Endothelial cell of umbilical vein (primary cell): ENCODE data around the gene PTPRE. TPM values are rescaled to one million over a fixed set of nuclear protein-coding genes. Genes with fewer than 3 reads are reported as not detected.

Experiments
- BruUV-seq: library from RNA; stranded (reverse); fragments of 400-500 nt; replicated peaks from 2 replicates; lab custom pipeline; 2021; lab: Mats Ljungman, UMichigan
- CTCF ChIA-PET: fragments of 300-600, 350-600 bp; sonication (Branson Sonifier 250); formaldehyde crosslinking; loops from one replicate; lab custom pipeline; 2021; ENCODE audit warnings: antibody characterized with exemption, inconsistent platforms; lab: Charles Lee
- POLR2A ChIA-PET: fragments of 300-600, 350-600 bp; sonication (Branson Sonifier 250); formaldehyde crosslinking; loops from one replicate; lab custom pipeline; 2021; ENCODE audit warnings: antibody characterized with exemption, inconsistent platforms; lab: Charles Lee
- DNase-seq: peaks from one replicate; pipeline ENCODE4 v3.0.0-alpha.2; 2011; ENCODE audit warnings: low read depth, low spot score
- FAIRE-seq: peaks from 2 replicates; lab custom pipeline; 2011; peaks lifted over from hg19 to GRCh38; lab: Jason Lieb, UNC
- H2AFZ ChIP-seq: 2 replicates; pipeline ENCODE4 v1.6.0; 2012; ENCODE audit warnings: low read depth, low read length, control low read depth, inconsistent platforms
- H3K27ac ChIP-seq: 2 replicates; pipeline ENCODE4 v1.5.1; 2011; ENCODE audit warnings: low read depth, mild to moderate bottlenecking, control low read depth, low read length, moderate library complexity; ENCODE audit not compliant: insufficient read depth
- H3K27me3 ChIP-seq, 2 experiments: 2 replicates each; pipeline versions ENCODE4 v1.6.0 to v1.6.1; 2011; ENCODE audit warnings: low read length in 2 of 2, mixed read lengths in 1 of 2; ENCODE audit not compliant: control insufficient read depth in 2 of 2, insufficient read depth in 2 of 2
- H3K36me3 ChIP-seq, 2 experiments: 2 replicates in 1 of 2; 3 replicates in 1 of 2; pipeline ENCODE4 v1.5.1; 2011; ENCODE audit warnings: low read length in 2 of 2, mild to moderate bottlenecking in 1 of 2, moderate library complexity in 1 of 2; ENCODE audit not compliant: control insufficient read depth in 2 of 2, insufficient read depth in 2 of 2; ENCODE audit errors: extremely low read depth in 1 of 2
- H3K4me1 ChIP-seq: 3 replicates; pipeline ENCODE4 v1.5.1; 2011; ENCODE audit warnings: mild to moderate bottlenecking, low read length; ENCODE audit not compliant: control insufficient read depth, insufficient read depth; ENCODE audit errors: extremely low read depth
- H3K4me2 ChIP-seq: 2 replicates; pipeline ENCODE4 v1.6.1; 2011; ENCODE audit warnings: low read length, control low read depth, mixed read lengths; ENCODE audit not compliant: insufficient read depth
- H3K4me3 ChIP-seq, 3 experiments: fragments of 200-600 bp in 1 of 3; sonication (generic), shearing (Covaris generic) in 1 of 3; replicated peaks in 1 of 3; 2 replicates each; pipeline ENCODE4 v1.5.1; 2011 to 2016; ENCODE audit warnings: control low read depth in 3 of 3, low read length in 3 of 3, mild to moderate bottlenecking in 2 of 3, inconsistent platforms in 1 of 3, low read depth in 1 of 3, moderate library complexity in 1 of 3; ENCODE audit not compliant: insufficient read depth in 1 of 3
- H3K79me2 ChIP-seq: 2 replicates; pipeline ENCODE4 v1.6.0; 2012; ENCODE audit warnings: low read length, inconsistent platforms; ENCODE audit not compliant: control insufficient read depth, insufficient read depth
- H3K9ac ChIP-seq: replicated peaks from 2 replicates; pipeline ENCODE3; 2011; ENCODE audit warnings: low read length, control low read depth; ENCODE audit not compliant: insufficient read depth; ENCODE audit errors: extremely low read depth
- H3K9me1 ChIP-seq: replicated peaks from 3 replicates; pipeline ENCODE4 v1.6.0; 2011; ENCODE audit warnings: mild to moderate bottlenecking, low read length; ENCODE audit not compliant: control insufficient read depth, insufficient read depth; ENCODE audit errors: extremely low read depth
- H3K9me3 ChIP-seq: replicated peaks from 2 replicates; pipeline ENCODE4 v1.5.1; 2012; ENCODE audit warnings: low read length, inconsistent platforms; ENCODE audit not compliant: control insufficient read depth, insufficient read depth
- H4K20me1 ChIP-seq: replicated peaks from 2 replicates; pipeline ENCODE3; 2011; ENCODE audit warnings: mild to moderate bottlenecking, low read length; ENCODE audit not compliant: control insufficient read depth, insufficient read depth; ENCODE audit errors: extremely low read depth
- EZH2 ChIP-seq: IDR thresholded peaks from 2 replicates; pipeline ENCODE4 v1.6.1; 2012; ENCODE audit warnings: borderline replicate concordance, low read depth, mild to moderate bottlenecking, moderate library complexity, low read length, inconsistent platforms; ENCODE audit not compliant: severe bottlenecking
- FOS ChIP-seq: IDR thresholded peaks from 2 replicates; pipeline ENCODE4 v1.6.1; 2011; ENCODE audit warnings: mild to moderate bottlenecking, low read length, moderate library complexity, borderline replicate concordance; ENCODE audit not compliant: insufficient read depth
- GATA2 ChIP-seq: IDR thresholded peaks from 2 replicates; pipeline ENCODE4 v1.7.0; 2011; ENCODE audit warnings: low read depth, mild to moderate bottlenecking, moderate library complexity, mixed read lengths, low read length; ENCODE audit not compliant: insufficient read length, insufficient read depth
- JUN ChIP-seq: IDR thresholded peaks from 2 replicates; pipeline ENCODE4 v1.6.1; 2011; ENCODE audit warnings: borderline replicate concordance, low read depth; ENCODE audit not compliant: insufficient read length, insufficient read depth
- MYC ChIP-seq: IDR thresholded peaks from one replicate; pipeline ENCODE4 v1.6.1; 2011; ENCODE audit warnings: mild to moderate bottlenecking, low read depth, low read length
- POLR2A ChIP-seq: IDR thresholded peaks from 2 replicates; pipeline ENCODE4 v1.6.1; 2012; ENCODE audit warnings: low read depth, mild to moderate bottlenecking, control low read depth, low read length
- POLR2AphosphoS5 ChIP-seq: IDR thresholded peaks from 2 replicates; pipeline ENCODE4 v1.6.1; 2012; ENCODE audit warnings: low read depth, mild to moderate bottlenecking, control low read depth, low read length, moderate library complexity; ENCODE audit not compliant: insufficient read depth
- dilution Hi-C: fragments of 300-500 bp; cut with MboI; formaldehyde crosslinking; loops from one replicate; pipeline ENCODE4 v1.15.0; 2019; ENCODE audit warnings: low sequenced_read_pairs; ENCODE audit not compliant: extremely low pct_ligation_motif_present
- intact Hi-C: fragments of 100-400 bp; cut with micrococcal nuclease; formaldehyde crosslinking; loops from one replicate; pipeline ENCODE4 v1.10.0; 2022
- polyA plus RNA-seq, 4 experiments: library from polyadenylated mRNA; depleted of rRNA in 3 of 4; stranded (reverse) in 3 of 4; unstranded in 1 of 4; fragments of >200 nt; gene quantifications; 2 replicates each; pipeline versions ENCODE4 v1.2.1 to v1.2.3, GENCODE V29; 2011 to 2012; ENCODE audit warnings: missing spikeins in 1 of 4
- total RNA-seq: library from RNA; stranded (reverse); gene quantifications from 2 replicates; pipeline ENCODE4 v1.2.3, GENCODE V29; 2021
- TF ChIP-seq, protein P1 (sequence below): IDR thresholded peaks from 2 replicates; pipeline ENCODE4 v1.6.1; 2011; ENCODE audit not compliant: insufficient read depth, insufficient read length
- TF ChIP-seq, protein P2 (sequence below), 2 donors: IDR thresholded peaks; 1 replicate in 1 of 2; 2 replicates in 1 of 2; pipeline ENCODE4 v1.5.1; 2011; ENCODE audit warnings: low read length in 2 of 2, mild to moderate bottlenecking in 2 of 2, moderate library complexity in 2 of 2, control low read depth in 1 of 2, inconsistent platforms in 1 of 2, low read depth in 1 of 2; ENCODE audit not compliant: insufficient read depth in 1 of 2; ENCODE audit errors: extremely low read depth in 1 of 2

PTPRE gene
- total and polyA plus RNA-seq, 2 donors (not counting 3 experiments of a cell fraction or from before 2014, with no cell fraction given): 37.3 to 116 TPM

DNA sequence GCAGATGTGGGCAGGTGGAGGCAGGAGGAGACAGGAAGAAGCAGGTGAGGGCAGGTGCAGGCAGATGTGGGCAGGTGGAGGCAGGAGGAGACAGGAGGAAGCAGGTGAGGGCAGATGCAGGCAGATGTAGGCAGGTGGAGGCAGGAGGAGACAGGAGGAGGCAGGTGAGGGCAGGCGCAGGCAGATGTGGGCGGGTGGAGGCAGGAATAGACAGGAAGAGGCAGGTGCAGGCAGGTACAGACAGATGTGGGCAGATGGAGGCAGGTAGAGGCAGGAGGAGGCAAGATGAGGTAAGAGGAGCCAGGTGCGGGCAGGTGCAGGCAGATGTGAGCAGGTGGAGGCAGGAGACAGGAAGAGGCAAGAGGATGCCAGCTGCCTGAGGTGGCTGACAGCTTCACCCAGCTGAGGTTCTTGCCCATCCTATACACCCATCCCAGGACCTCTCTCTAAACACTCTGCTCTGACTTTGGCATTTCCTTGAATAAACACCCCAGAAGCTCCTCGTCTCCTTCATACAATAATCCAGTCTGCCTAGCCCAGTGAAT, 33.0 kb downstream of the PTPRE start:
- no peak for DNase-seq
- Histone ChIP-seq H4K20me1 (no peaks in the 10 kb centered on the region), H3K79me2 (no peaks in the 10 kb centered on the region), H2AFZ (no peak overlapping the region), H3K9me3 (no peaks in the 10 kb centered on the region), H3K27me3 (no peaks in the 10 kb centered on the region), H3K4me3 (no peak overlapping the region), H3K9ac (no peak overlapping the region), H3K4me2 (no peak overlapping the region), H3K9me1 (no peaks in the 10 kb centered on the region), H3K27ac (no peak overlapping the region), H3K4me1 (peaks cover 44% of the 10 kb centered on the region), H3K36me3 (peaks cover 0 to 5% of the 10 kb centered on the region in 2 experiments)
- POLR2A ChIA-PET: no interaction called here
- FAIRE-seq: peak; percentile 4
- no peak for TF ChIP-seq MYC
- no peak for TF ChIP-seq FOS
- TF ChIP-seq GATA2: no peak
- no peak for TF ChIP-seq POLR2A
- no peak for TF ChIP-seq EZH2
- TF ChIP-seq, protein P1, sequence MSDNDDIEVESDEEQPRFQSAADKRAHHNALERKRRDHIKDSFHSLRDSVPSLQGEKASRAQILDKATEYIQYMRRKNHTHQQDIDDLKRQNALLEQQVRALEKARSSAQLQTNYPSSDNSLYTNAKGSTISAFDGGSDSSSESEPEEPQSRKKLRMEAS: no peak
- TF ChIP-seq, protein P2, sequence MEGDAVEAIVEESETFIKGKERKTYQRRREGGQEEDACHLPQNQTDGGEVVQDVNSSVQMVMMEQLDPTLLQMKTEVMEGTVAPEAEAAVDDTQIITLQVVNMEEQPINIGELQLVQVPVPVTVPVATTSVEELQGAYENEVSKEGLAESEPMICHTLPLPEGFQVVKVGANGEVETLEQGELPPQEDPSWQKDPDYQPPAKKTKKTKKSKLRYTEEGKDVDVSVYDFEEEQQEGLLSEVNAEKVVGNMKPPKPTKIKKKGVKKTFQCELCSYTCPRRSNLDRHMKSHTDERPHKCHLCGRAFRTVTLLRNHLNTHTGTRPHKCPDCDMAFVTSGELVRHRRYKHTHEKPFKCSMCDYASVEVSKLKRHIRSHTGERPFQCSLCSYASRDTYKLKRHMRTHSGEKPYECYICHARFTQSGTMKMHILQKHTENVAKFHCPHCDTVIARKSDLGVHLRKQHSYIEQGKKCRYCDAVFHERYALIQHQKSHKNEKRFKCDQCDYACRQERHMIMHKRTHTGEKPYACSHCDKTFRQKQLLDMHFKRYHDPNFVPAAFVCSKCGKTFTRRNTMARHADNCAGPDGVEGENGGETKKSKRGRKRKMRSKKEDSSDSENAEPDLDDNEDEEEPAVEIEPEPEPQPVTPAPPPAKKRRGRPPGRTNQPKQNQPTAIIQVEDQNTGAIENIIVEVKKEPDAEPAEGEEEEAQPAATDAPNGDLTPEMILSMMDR (IDR thresholded peaks at IDR 0.05; ENCODE audit: extremely low read depth in 1 of 2, insufficient read depth in 1 of 2, low read depth in 1 of 2, low read length in 2 of 2): no peak
- TF ChIP-seq JUN: no peak
- TF ChIP-seq POLR2AphosphoS5: no peak
- no TSS peak for BruUV-seq
- intact Hi-C loops (no loop called here), dilution Hi-C loops (no loop called here)
- CTCF ChIA-PET: interaction anchor here (0.9 to 2.5 kb wide), 3 partner anchors 12 to 72 kb away, joined by 3 to 11 read pairs (median 3); partner anchors contain the start of gene PTPRE
